ENCODE results near the gene SCYGR5. TPM values are rescaled to one million over a fixed set of nuclear protein-coding genes. Genes with fewer than 3 reads are reported as not detected.

SCYGR5 gene
- total RNA-seq, 5 donors from 2014 or later (not counting 1 experiment from before 2014, with no cell fraction given) = not detected

- no peaks in the 10 kb centered on the region for H3K9me3 ChIP-seq
Measured at GRCh38 chr2:227654426-227654825, 12.2 kb upstream of the SCYGR5 start.

GRCh38 chr2:227655454-227655853, 11.2 kb upstream of the SCYGR5 start:
- Histone ChIP-seq H3K36me3 (ENCODE audit: control insufficient read depth in 2 of 2, extremely low read depth in 1 of 2, insufficient read depth in 1 of 2, low read length in 1 of 2) (no peaks in the 10 kb centered on the region), H3K9me3 (no peaks in the 10 kb centered on the region), H3K27ac (ENCODE audit: low read length) (no peak overlapping the region), H3K27me3 (replicated peaks in 1 of 2; ENCODE audit: control insufficient read depth in 2 of 2, extremely low read depth in 1 of 2, insufficient read depth in 2 of 2, low read length in 1 of 2) (no peaks in the 10 kb centered on the region), H3K4me1 (ENCODE audit: control insufficient read depth in 1 of 2, extremely low read depth in 1 of 2, insufficient read depth in 2 of 2, low read length in 2 of 2) (no peaks in the 10 kb centered on the region), H3K4me3 (ENCODE audit: control insufficient read depth in 1 of 2, extremely low read depth in 1 of 2, low read length in 1 of 2) (no peak overlapping the region)
- ChIA-PET POLR2A (no interaction called here), CTCF (no interaction called here)
- no peaks in the 10 kb centered on the region for H3K36me3 Mint-ChIP-seq
- H3K27ac Mint-ChIP-seq = no peak overlapping the region
- H3K4me3 Mint-ChIP-seq = no peak overlapping the region
- peaks cover 2 to 5% of the 10 kb centered on the region in 2 donors for H3K27me3 Mint-ChIP-seq
- ATAC-seq (replicated peaks in 1 of 4) = no peak
- WGBS (ENCODE audit: insufficient coverage) = 50% methylated on average over 1 of the region's 1 CpG
- no peak for DNase-seq
- no peaks in the 10 kb centered on the region for H3K9me3 Mint-ChIP-seq
- H3K4me1 Mint-ChIP-seq = no peaks in the 10 kb centered on the region

More at GRCh38 chr2:227654426-227654825, 12.2 kb upstream of the SCYGR5 start:
- Mint-ChIP-seq H3K27ac (no peak overlapping the region), H3K4me3 (no peak overlapping the region), H3K9me3 (no peaks in the 10 kb centered on the region), H3K27me3 (peaks cover 2 to 5% of the 10 kb centered on the region in 2 donors), H3K4me1 (no peaks in the 10 kb centered on the region), H3K36me3 (no peaks in the 10 kb centered on the region)
- DNase-seq = no peak
- no peaks in the 10 kb centered on the region for H3K27me3 ChIP-seq (replicated peaks in 1 of 2; ENCODE audit: control insufficient read depth in 2 of 2, extremely low read depth in 1 of 2, insufficient read depth in 2 of 2, low read length in 1 of 2)
- ATAC-seq (replicated peaks in 1 of 4) = no peak
- H3K4me1 ChIP-seq (ENCODE audit: control insufficient read depth in 1 of 2, extremely low read depth in 1 of 2, insufficient read depth in 2 of 2, low read length in 2 of 2) = no peaks in the 10 kb centered on the region
- POLR2A ChIA-PET = no interaction called here
- no peaks in the 10 kb centered on the region for H3K36me3 ChIP-seq (ENCODE audit: control insufficient read depth in 2 of 2, extremely low read depth in 1 of 2, insufficient read depth in 1 of 2, low read length in 1 of 2)
- H3K27ac ChIP-seq (ENCODE audit: low read length) = no peak overlapping the region
- H3K4me3 ChIP-seq (ENCODE audit: control insufficient read depth in 1 of 2, extremely low read depth in 1 of 2, low read length in 1 of 2) = no peak overlapping the region
- CTCF ChIA-PET = no interaction called here
- 44% methylated on average over 1 of the region's 1 CpG for WGBS (ENCODE audit: insufficient coverage)

GRCh38 chr2:227657199-227657845, 9.3 kb upstream of the SCYGR5 start:
- no peak overlapping the region for H3K4me3 Mint-ChIP-seq
- H3K4me1 ChIP-seq (ENCODE audit: control insufficient read depth in 1 of 2, extremely low read depth in 1 of 2, insufficient read depth in 2 of 2, low read length in 2 of 2) = no peaks in the 10 kb centered on the region
- no peak overlapping the region for H3K27ac Mint-ChIP-seq
- H3K27ac ChIP-seq (ENCODE audit: low read length) = no peak overlapping the region
- ATAC-seq (replicated peaks in 1 of 4) = no peak
- H3K36me3 ChIP-seq (ENCODE audit: control insufficient read depth in 2 of 2, extremely low read depth in 1 of 2, insufficient read depth in 1 of 2, low read length in 1 of 2) = no peaks in the 10 kb centered on the region
- H3K27me3 Mint-ChIP-seq = peaks cover 2 to 3% of the 10 kb centered on the region in 2 donors
- no peaks in the 10 kb centered on the region for H3K9me3 Mint-ChIP-seq
- H3K36me3 Mint-ChIP-seq = no peaks in the 10 kb centered on the region
- ChIA-PET POLR2A (no interaction called here), CTCF (interaction anchor here (0.6 to 2.5 kb wide), 8 partner anchors 38 to 234 kb away, joined by 3 to 10 read pairs (median 4); no protein-coding TSS in a partner anchor)
- no peaks in the 10 kb centered on the region for H3K27me3 ChIP-seq (replicated peaks in 1 of 2; ENCODE audit: control insufficient read depth in 2 of 2, extremely low read depth in 1 of 2, insufficient read depth in 2 of 2, low read length in 1 of 2)
- WGBS (ENCODE audit: insufficient coverage) = no CpG with 5 or more reads among the region's 8 CpGs
- H3K9me3 ChIP-seq = no peaks in the 10 kb centered on the region
- H3K4me1 Mint-ChIP-seq = no peaks in the 10 kb centered on the region
- H3K4me3 ChIP-seq (ENCODE audit: control insufficient read depth in 1 of 2, extremely low read depth in 1 of 2, low read length in 1 of 2) = no peak overlapping the region
- DNase-seq = no peak

- POLR2A ChIA-PET = no interaction called here
- H3K9me3 ChIP-seq = no peaks in the 10 kb centered on the region
- no peaks in the 10 kb centered on the region for H3K9me3 Mint-ChIP-seq
- H3K4me1 Mint-ChIP-seq = no peaks in the 10 kb centered on the region
- H3K27ac Mint-ChIP-seq = no peak overlapping the region
- peaks cover 2 to 3% of the 10 kb centered on the region in 2 donors for H3K27me3 Mint-ChIP-seq
- ATAC-seq (replicated peaks in 1 of 4) = no peak
- no peaks in the 10 kb centered on the region for H3K36me3 ChIP-seq (ENCODE audit: control insufficient read depth in 2 of 2, extremely low read depth in 1 of 2, insufficient read depth in 1 of 2, low read length in 1 of 2)
- CTCF ChIA-PET = no interaction called here
- H3K36me3 Mint-ChIP-seq = no peaks in the 10 kb centered on the region
- no peaks in the 10 kb centered on the region for H3K4me1 ChIP-seq (ENCODE audit: control insufficient read depth in 1 of 2, extremely low read depth in 1 of 2, insufficient read depth in 2 of 2, low read length in 2 of 2)
- H3K27ac ChIP-seq (ENCODE audit: low read length) = no peak overlapping the region
- H3K27me3 ChIP-seq (replicated peaks in 1 of 2; ENCODE audit: control insufficient read depth in 2 of 2, extremely low read depth in 1 of 2, insufficient read depth in 2 of 2, low read length in 1 of 2) = peaks cover 0 to 2% of the 10 kb centered on the region in 2 experiments
- H3K4me3 ChIP-seq (ENCODE audit: control insufficient read depth in 1 of 2, extremely low read depth in 1 of 2, low read length in 1 of 2) = no peak overlapping the region
- DNase-seq = no peak
- WGBS (ENCODE audit: insufficient coverage) = no CpG with 5 or more reads among the region's 7 CpGs
- no peak overlapping the region for H3K4me3 Mint-ChIP-seq
Measured at GRCh38 chr2:227661025-227661649, 5.5 kb upstream of the SCYGR5 start.

- no peaks in the 10 kb centered on the region for H3K4me1 ChIP-seq (ENCODE audit: control insufficient read depth in 1 of 2, extremely low read depth in 1 of 2, insufficient read depth in 2 of 2, low read length in 2 of 2)
- no peaks in the 10 kb centered on the region for H3K9me3 ChIP-seq
- ChIA-PET POLR2A (no interaction called here), CTCF (no interaction called here)
- H3K36me3 ChIP-seq (ENCODE audit: control insufficient read depth in 2 of 2, extremely low read depth in 1 of 2, insufficient read depth in 1 of 2, low read length in 1 of 2) = no peaks in the 10 kb centered on the region
- no peaks in the 10 kb centered on the region for H3K4me1 Mint-ChIP-seq
- no peak overlapping the region for H3K4me3 Mint-ChIP-seq
- no peak overlapping the region for H3K4me3 ChIP-seq (ENCODE audit: control insufficient read depth in 1 of 2, extremely low read depth in 1 of 2, low read length in 1 of 2)
- DNase-seq (no peak), ATAC-seq (replicated peaks in 1 of 4) (no peak)
- H3K27ac Mint-ChIP-seq = no peak overlapping the region
- H3K27me3 Mint-ChIP-seq = peaks cover 3% of the 10 kb centered on the region in 2 donors
- H3K36me3 Mint-ChIP-seq = no peaks in the 10 kb centered on the region
- no peaks in the 10 kb centered on the region for H3K9me3 Mint-ChIP-seq
- peaks cover 0 to 2% of the 10 kb centered on the region in 2 experiments for H3K27me3 ChIP-seq (replicated peaks in 1 of 2; ENCODE audit: control insufficient read depth in 2 of 2, extremely low read depth in 1 of 2, insufficient read depth in 2 of 2, low read length in 1 of 2)
- 70% methylated on average over 2 of the region's 3 CpGs for WGBS (ENCODE audit: insufficient coverage)
- no peak overlapping the region for H3K27ac ChIP-seq (ENCODE audit: low read length)
Measured at GRCh38 chr2:227661827-227662226, 4.8 kb upstream of the SCYGR5 start.

- ChIA-PET CTCF (no interaction called here), POLR2A (interaction anchor here in 1 of 2 donors (0.6 kb wide), 1 partner anchor 1400 kb away, joined by 7 read pairs; no protein-coding TSS in a partner anchor)
- no peak overlapping the region for H3K27ac Mint-ChIP-seq
- 76% methylated on average over 2 of the region's 6 CpGs for WGBS (ENCODE audit: insufficient coverage)
- Histone ChIP-seq H3K27me3 (replicated peaks in 1 of 2; ENCODE audit: control insufficient read depth in 2 of 2, extremely low read depth in 1 of 2, insufficient read depth in 2 of 2, low read length in 1 of 2) (peaks cover 0 to 2% of the 10 kb centered on the region in 2 experiments), H3K36me3 (ENCODE audit: control insufficient read depth in 2 of 2, extremely low read depth in 1 of 2, insufficient read depth in 1 of 2, low read length in 1 of 2) (no peaks in the 10 kb centered on the region), H3K4me1 (ENCODE audit: control insufficient read depth in 1 of 2, extremely low read depth in 1 of 2, insufficient read depth in 2 of 2, low read length in 2 of 2) (no peaks in the 10 kb centered on the region), H3K4me3 (ENCODE audit: control insufficient read depth in 1 of 2, extremely low read depth in 1 of 2, low read length in 1 of 2) (no peak overlapping the region), H3K9me3 (no peaks in the 10 kb centered on the region), H3K27ac (ENCODE audit: low read length) (no peak overlapping the region)
- DNase-seq (no peak), ATAC-seq (replicated peaks in 1 of 4) (no peak)
- no peaks in the 10 kb centered on the region for H3K36me3 Mint-ChIP-seq
- H3K4me3 Mint-ChIP-seq = no peak overlapping the region
- H3K9me3 Mint-ChIP-seq = no peaks in the 10 kb centered on the region
- no peaks in the 10 kb centered on the region for H3K4me1 Mint-ChIP-seq
- H3K27me3 Mint-ChIP-seq = peaks cover 2 to 3% of the 10 kb centered on the region in 2 donors
Measured at GRCh38 chr2:227665189-227665940, 1.2 kb upstream of the SCYGR5 start.
